ENCODE data around the gene BEND3.
"Not testable (repeated sequence)": the region's sequence is repeated elsewhere in the genome, so short reads cannot be mapped to it uniquely, and the experiment has no call there.

The BEND3 gene

DNA sequence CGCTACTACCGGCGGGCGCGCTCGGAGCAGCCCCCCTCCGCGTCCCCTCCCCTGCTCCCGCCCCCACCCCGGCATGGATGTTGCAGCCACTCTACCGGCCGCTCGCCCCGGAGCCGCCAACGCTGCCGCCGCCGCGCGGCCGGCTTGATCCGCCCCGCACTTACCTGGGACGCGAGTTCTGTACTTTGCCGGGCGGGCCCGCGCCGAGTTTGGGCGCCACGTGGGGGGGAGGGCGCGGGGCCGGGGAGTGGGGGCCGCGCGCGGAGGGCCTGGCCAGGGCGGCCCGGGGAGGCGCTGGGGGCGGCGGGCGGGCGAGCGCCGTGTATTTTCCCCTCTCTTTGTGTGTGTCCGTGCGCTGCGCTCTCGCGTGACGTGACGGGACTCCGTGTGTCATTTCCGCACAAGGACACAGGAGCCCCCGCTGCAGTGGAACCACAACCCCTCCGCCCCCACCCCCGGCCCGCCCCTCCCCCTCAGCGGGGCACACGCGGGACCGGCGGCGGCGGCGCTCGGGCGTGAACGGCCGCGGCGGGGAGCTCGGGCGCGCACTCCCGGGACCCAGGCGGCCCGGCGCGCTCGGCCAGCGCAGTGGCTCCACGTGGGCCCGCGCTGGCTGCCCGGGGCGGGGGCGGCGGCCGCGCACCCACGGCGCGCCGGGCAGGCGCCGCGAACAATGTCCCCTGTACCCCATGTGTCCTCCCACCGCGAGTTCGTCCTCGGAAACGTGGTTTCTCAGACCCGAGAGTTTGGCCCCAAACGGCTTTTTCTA is at the start of gene BEND3:
Gene BEND3 (minus strand): TSS at position 590 of the 769 bp plus-strand sequence. CDS start 16,230 bp downstream, outside the sequence.
- DNase-seq, result no peak

DNA sequence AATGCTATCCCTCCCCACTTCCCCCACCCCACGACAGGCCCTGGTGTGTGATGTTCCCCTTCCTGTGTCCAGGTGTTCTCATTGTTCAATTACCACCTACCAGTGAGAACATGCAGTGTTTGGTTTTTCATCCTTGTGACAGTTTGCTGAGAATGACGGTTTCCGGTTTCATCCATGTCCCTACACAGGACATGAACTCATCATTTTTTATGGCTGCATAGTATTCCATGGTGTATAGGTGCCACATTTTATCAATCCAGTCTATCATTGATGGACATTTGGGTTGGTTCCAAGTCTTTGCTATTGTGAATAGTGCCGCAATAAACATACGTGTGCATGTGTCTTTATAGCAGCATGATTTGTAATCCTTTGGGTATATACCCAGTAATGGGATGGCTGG is 49.0 kb upstream of the BEND3 start:
- not testable (repeated sequence) for DNase-seq

- no peak for DNase-seq
These were observed 46.2 kb upstream of the BEND3 start for GRCh38 chr6:107161521-107161920.

DNA sequence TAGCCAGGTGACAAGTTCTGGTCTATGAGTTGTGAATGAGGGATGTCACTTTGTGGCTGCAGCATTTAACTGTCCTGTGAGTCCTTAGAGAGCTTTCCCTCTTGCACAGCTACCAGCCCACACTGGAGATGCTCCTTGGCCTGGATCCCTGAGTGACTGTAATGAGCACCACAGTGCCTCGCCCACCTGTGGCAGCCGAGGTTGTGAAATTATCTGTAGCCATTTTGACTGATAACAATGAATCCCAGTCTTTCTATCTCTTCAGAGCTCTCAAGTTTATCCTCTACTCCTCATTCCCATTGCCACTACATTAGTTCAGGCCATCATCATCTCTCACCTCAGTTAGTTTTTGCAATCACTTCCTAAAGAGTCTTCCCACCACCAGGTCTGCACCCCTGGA is 41.3 kb upstream of the BEND3 start:
- no peak for DNase-seq

DNA sequence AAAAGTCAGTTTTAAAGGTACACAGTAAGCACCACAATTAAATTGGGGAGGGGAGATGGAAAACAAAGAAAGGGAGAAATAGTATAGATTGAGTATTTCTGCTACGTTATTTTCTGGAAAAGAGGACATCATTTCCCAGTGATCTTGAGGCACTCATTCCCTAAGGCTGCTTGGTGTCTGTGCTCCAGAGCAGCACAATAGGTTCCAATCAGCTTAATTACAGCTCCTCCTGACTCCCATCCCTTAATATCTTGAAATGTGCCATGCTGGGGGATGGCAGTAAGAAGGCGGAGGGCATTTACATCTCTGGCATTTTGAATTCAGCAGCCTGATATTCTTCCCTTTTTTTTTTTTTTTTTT is 39.5 kb upstream of the BEND3 start:
- DNase-seq, result no peak

DNA sequence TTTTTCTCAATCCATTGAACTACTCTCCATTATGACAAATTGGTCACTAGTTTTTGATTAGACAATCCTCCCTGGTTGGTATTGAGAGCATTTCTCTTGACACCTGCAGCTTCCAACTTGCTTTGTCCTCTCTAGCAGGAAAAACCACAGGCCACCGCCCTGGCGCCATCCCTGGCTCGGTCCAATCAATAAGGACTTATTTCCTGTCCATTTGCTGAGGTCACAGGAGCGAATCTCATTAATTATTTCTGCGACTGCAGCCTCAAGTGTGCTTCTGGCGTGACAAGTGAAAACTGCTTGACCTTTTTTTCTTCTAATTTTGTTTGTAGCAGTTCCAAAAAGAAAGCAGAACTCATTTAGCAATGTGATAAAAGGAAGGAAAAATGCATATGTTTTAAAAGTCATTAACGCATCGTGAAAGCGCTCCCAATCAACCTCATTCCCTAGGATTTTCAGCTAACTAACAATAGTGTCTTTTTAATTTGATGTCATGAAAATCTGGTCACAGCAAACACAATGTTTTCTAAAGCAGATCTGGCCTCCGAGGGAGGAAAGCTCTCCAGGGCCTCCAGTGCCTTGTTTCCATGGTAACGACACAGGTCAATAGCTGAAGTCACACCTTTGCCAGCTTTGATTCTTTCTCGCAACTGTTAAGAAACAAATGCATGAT is 39.0 kb upstream of the BEND3 start:
- DNase-seq, result no peak

GRCh38 chr6:107152638-107153430 is 37.5 kb upstream of the BEND3 start:
- DNase-seq, result no peak

DNA sequence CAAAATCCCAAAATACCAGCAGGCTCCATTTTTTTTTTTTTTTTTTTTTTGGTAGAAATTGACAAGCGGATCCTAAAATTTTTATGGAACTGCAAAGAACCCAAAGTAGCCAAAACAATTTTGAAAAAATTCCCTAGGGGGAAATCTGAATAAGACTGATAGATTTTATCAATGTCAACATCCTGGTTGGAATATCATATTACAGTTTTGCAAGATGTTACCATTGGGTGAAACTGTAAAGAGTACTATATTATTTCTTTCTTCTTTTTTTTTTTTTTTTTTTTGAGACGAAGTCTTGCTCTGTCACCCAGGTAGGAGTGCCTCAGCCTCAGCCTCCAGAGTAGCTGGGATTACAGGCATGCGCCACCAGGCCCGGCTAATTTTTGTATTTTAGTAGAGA is 29.4 kb upstream of the BEND3 start:
- no peak for DNase-seq

GRCh38 chr6:107144014-107144413 is 28.7 kb upstream of the BEND3 start:
- no peak for DNase-seq

DNA sequence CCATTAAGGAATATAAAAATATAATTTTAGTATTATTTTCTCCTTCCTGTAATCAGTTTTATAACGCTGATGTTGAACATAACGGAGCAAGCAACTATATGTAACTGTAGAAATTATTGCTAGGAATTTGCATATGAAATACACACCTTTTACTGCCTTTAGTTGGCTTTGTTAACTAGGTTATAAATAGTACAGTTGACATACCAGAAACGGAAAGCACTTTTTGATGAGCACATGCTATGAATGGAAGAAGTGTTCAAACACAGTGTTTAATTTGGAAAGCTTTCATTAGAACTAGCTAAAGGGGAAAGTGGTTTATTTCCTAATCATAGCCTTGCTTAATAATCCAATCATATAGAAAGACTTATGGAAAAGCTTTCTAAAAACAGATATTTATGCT is 25.3 kb upstream of the BEND3 start:
- no peak for DNase-seq

DNA sequence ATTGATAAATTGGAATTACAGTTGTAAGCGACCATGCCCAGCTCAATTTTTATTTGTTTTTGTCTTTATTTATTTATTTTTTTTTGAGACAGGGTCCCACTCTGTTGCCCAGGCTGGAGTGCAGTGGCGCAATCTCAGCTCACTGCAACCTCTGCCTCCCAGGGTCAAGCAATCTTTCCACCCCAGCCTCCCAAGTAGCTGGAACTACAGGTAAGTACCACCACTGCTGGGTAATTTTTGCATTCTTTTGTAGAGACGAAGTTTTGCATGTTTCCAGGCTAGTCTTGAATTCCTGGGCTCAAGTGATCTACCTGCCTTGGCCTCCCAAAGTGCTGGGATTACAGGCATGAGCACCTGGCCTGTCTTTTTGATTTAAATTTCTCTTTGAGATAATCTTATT is 21.0 kb upstream of the BEND3 start:
- not testable (repeated sequence) for DNase-seq

DNA sequence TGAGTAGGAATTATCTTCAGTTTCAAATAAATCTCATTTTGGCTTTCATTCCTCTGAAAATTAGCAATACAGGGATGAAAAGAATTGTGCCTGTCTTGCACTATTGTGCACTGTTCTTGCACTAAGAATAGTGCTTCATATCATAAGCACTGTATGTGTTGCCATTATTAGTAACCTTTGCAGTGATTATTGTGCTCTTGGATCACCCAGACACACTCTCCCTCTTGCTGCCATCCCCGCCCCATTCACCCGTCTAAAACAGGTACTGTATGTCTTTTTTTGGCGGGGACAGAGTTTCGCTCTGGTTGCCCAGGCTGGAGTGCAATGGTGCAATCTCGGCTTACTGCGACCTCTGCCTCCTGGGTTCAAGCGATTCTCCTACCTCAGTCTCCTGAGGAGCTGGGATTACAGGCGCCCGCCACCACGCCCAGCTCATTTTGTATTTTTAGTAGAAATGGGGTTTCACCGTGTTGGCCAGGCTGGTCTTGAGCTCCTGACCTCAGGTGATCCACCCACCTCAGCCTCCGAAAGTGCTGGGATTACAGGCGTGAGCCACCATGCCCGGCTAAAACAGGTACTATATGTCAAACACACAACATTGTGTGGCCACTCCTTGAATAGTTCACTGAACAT is 19.8 kb upstream of the BEND3 start:
- DNase-seq, result not testable (repeated sequence)

GRCh38 chr6:107132330-107132954 is 17.1 kb upstream of the BEND3 start:
- DNase-seq, result no peak

GRCh38 chr6:107129370-107129925 is 14.1 kb upstream of the BEND3 start:
- no peak for DNase-seq

- DNase-seq, result peak; percentile 59
These were observed 13.3 kb upstream of the BEND3 start for GRCh38 chr6:107128577-107128976.

DNA sequence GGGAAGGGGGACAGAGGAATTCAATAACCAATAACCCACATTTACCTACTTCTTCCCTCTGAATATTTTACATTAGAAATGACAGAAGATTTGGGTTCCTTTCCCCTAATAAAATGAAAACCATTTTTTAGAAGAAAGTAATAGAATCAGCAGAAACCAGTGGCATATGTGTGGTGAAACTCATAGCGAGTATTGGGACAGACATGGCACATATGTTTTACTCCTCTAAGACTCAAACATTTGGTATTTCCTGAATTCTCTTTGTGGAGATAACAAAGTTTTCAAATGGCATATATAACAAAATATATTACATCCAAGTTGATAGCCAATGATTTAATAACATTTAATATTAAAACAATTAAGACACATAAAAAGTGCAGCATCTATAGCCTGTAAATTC is 12.9 kb upstream of the BEND3 start:
- DNase-seq, result peak; percentile 48

DNA sequence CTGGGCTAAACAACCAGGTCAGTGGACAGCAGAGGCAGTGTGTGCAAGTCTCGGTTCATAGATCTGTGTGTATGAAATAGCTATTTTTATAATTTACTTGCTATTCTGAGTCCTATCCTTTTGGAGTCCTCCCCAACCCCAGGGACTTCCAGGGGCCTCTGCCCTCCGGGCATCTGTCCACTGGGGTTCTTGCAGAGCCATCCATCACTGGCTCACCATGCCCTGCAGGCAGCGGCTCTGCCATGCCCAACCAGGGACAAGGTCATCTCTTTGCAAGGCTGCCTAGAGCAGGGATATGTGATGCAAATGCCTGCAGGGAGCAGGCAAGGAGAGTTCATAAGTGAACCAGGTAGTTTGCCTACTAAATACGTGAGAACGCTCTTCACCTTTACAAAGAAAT is 10.5 kb upstream of the BEND3 start:
- no peak for DNase-seq

GRCh38 chr6:107124934-107125348 is 9.6 kb upstream of the BEND3 start:
- no peak for DNase-seq

GRCh38 chr6:107123501-107123900 is 8.2 kb upstream of the BEND3 start:
- no peak for DNase-seq

DNA sequence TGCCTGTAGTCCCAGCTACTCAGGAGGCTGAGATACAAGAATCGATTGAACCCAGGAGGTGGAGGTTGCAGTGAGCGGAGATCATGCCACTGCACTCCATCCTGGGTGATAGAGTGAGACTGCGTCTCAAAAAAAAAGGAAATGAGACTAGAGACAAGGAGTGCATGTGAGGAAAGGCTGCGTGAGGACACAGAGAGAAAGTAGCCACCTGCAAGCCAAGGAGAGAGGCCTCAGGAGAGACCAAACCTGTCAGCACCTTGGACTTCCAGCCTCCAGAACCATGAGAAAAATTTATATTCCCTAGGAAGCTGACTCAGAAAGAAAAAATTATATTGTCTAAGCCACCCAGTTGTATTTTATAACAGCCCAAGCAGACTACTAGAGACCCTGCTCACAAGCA is 7.4 kb upstream of the BEND3 start:
- DNase-seq, result no peak

DNA sequence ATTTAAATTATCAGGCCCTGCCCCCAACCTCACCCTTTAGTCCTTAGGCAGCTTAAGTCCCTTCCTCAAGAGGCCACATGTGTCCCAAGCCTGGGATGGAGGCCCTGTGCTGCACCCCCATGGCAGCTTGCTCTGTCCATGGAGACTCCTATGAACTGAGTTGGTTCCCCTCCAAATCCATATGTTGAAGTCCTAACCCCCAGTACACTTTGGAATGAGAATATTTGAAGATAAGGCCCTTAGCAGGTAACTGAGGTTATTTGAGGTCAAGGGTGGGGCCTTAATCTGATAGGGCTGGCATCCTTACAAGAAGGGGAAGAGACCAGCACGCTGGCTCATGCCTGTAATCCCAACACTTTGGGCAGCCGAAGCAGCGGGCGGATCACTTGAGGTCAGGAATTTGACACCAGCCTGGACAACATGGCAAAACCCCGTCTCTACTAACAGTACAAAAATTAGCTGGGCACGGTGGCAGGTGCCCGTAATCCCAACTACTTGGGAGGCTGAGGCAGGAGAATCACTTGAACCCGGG is 6.7 kb upstream of the BEND3 start:
- DNase-seq, result no peak

DNA sequence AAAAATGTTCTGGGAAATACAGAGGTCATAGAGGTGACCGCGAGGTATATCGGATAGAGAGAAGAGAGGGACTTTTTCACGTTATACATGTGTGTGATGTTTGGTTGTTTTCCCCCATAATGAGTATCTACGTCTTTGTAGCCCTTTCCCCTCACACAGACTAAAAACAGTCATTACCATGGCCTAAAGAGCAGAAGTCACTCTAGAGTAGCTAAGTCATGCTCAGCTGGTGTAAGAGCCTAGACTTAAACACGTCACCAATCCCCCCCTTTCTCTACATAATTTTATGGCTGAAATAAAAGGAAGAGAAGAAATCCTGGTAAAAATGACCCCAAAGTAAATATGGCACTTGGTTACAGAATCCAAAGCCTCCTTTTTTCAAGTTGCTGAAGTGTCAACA is 6.0 kb upstream of the BEND3 start:
- no peak for DNase-seq

Data from NCI-H226 (cell line).